ENCODE results near the gene SPIRE1. TPM values are rescaled to one million over a fixed set of nuclear protein-coding genes. Genes with fewer than 3 reads are reported as not detected.
"Not testable (repeated sequence)": the region's sequence is repeated elsewhere in the genome, so short reads cannot be mapped to it uniquely, and the experiment has no call there.

Gene SPIRE1
- total RNA-seq, 2 experiments from 2014 or later = 4.5 to 6.3 TPM

- H3K27ac Mint-ChIP-seq = no peak overlapping the region
- ChIA-PET POLR2A (interaction anchor here (1.0 kb wide), 1 partner anchor 9 kb away, joined by 4 read pairs; no protein-coding TSS in a partner anchor), CTCF (no interaction called here)
- H3K4me3 Mint-ChIP-seq = no peak overlapping the region
- H3K4me1 Mint-ChIP-seq = peaks cover 8% of the 10 kb centered on the region
- no peaks in the 10 kb centered on the region for H3K9me3 Mint-ChIP-seq
- H3K27me3 Mint-ChIP-seq = no peaks in the 10 kb centered on the region
- H3K36me3 Mint-ChIP-seq (ENCODE audit: low read depth) = no peaks in the 10 kb centered on the region
- no peak for DNase-seq
Observed at GRCh38 chr18:12639990-12640880, 17.7 kb downstream of the SPIRE1 start.

GRCh38 chr18:12638644-12639124, 19.2 kb downstream of the SPIRE1 start:
- DNase-seq = no peak
- Mint-ChIP-seq H3K9me3 (no peaks in the 10 kb centered on the region), H3K4me1 (peaks cover 8% of the 10 kb centered on the region), H3K27me3 (no peaks in the 10 kb centered on the region), H3K27ac (no peak overlapping the region), H3K36me3 (ENCODE audit: low read depth) (no peaks in the 10 kb centered on the region), H3K4me3 (no peak overlapping the region)
- POLR2A ChIA-PET = interaction anchor here (1.3 kb wide), 1 partner anchor 161 kb away, joined by 3 read pairs; no protein-coding TSS in a partner anchor
- CTCF ChIA-PET = no interaction called here

- no peak for DNase-seq
- Mint-ChIP-seq H3K4me1 (peaks cover 8% of the 10 kb centered on the region), H3K9me3 (no peaks in the 10 kb centered on the region), H3K27ac (no peak overlapping the region), H3K27me3 (no peaks in the 10 kb centered on the region), H3K4me3 (no peak overlapping the region), H3K36me3 (ENCODE audit: low read depth) (no peaks in the 10 kb centered on the region)
- POLR2A ChIA-PET = interaction anchor here (1.2 to 1.3 kb wide), 2 partner anchors 126 to 161 kb away, joined by 3 read pairs; no protein-coding TSS in a partner anchor
- CTCF ChIA-PET = no interaction called here
Observed at GRCh38 chr18:12637901-12638643, 19.8 kb downstream of the SPIRE1 start.

GRCh38 chr18:12637393-12637792, 20.5 kb downstream of the SPIRE1 start:
- H3K27me3 Mint-ChIP-seq = no peaks in the 10 kb centered on the region
- no peaks in the 10 kb centered on the region for H3K36me3 Mint-ChIP-seq (ENCODE audit: low read depth)
- ChIA-PET CTCF (no interaction called here), POLR2A (interaction anchor here (1.2 to 1.3 kb wide), 2 partner anchors 125 to 160 kb away, joined by 3 read pairs; no protein-coding TSS in a partner anchor)
- no peak overlapping the region for H3K27ac Mint-ChIP-seq
- H3K9me3 Mint-ChIP-seq = no peaks in the 10 kb centered on the region
- H3K4me1 Mint-ChIP-seq = peaks cover 8% of the 10 kb centered on the region
- H3K4me3 Mint-ChIP-seq = no peak overlapping the region
- no peak for DNase-seq

- ChIA-PET CTCF (no interaction called here), POLR2A (no interaction called here)
Observed at GRCh38 chr18:12631831-12632477, 26.0 kb downstream of the SPIRE1 start.

GRCh38 chr18:12630136-12630535, 27.8 kb downstream of the SPIRE1 start:
- no peak overlapping the region for H3K4me3 Mint-ChIP-seq
- CTCF ChIA-PET = interaction anchor here (1.3 kb wide), 1 partner anchor 10 kb away, joined by 3 read pairs; no protein-coding TSS in a partner anchor
- DNase-seq = no peak
- no peaks in the 10 kb centered on the region for H3K27me3 Mint-ChIP-seq
- no peak overlapping the region for H3K27ac Mint-ChIP-seq
- H3K9me3 Mint-ChIP-seq = no peaks in the 10 kb centered on the region
- peaks cover 4% of the 10 kb centered on the region for H3K4me1 Mint-ChIP-seq
- POLR2A ChIA-PET = no interaction called here
- no peaks in the 10 kb centered on the region for H3K36me3 Mint-ChIP-seq (ENCODE audit: low read depth)

More at GRCh38 chr18:12631831-12632477, 26.0 kb downstream of the SPIRE1 start:
- Mint-ChIP-seq H3K27ac (no peak overlapping the region), H3K4me1 (peaks cover 4% of the 10 kb centered on the region), H3K4me3 (no peak overlapping the region), H3K36me3 (ENCODE audit: low read depth) (no peaks in the 10 kb centered on the region), H3K9me3 (no peaks in the 10 kb centered on the region), H3K27me3 (no peaks in the 10 kb centered on the region)
- no peak for DNase-seq

GRCh38 chr18:12628706-12629702, 28.9 kb downstream of the SPIRE1 start:
- DNase-seq = no peak
- Mint-ChIP-seq H3K9me3 (no peaks in the 10 kb centered on the region), H3K36me3 (ENCODE audit: low read depth) (no peaks in the 10 kb centered on the region), H3K4me1 (peaks cover 4% of the 10 kb centered on the region), H3K27ac (no peak overlapping the region), H3K4me3 (no peak overlapping the region), H3K27me3 (no peaks in the 10 kb centered on the region)
- ChIA-PET POLR2A (no interaction called here), CTCF (interaction anchor here (1.3 kb wide), 1 partner anchor 9 kb away, joined by 3 read pairs; no protein-coding TSS in a partner anchor)

GRCh38 chr18:12627199-12627598, 30.7 kb downstream of the SPIRE1 start:
- H3K4me3 Mint-ChIP-seq; DNase-seq; H3K27ac Mint-ChIP-seq; H3K36me3 Mint-ChIP-seq (ENCODE audit: low read depth); CTCF ChIA-PET; POLR2A ChIA-PET; H3K4me1 Mint-ChIP-seq; H3K9me3 Mint-ChIP-seq; H3K27me3 Mint-ChIP-seq: not testable (repeated sequence)

- Mint-ChIP-seq H3K4me3 (no peak overlapping the region), H3K27ac (no peak overlapping the region), H3K36me3 (ENCODE audit: low read depth) (no peaks in the 10 kb centered on the region), H3K9me3 (no peaks in the 10 kb centered on the region), H3K4me1 (peaks cover 2% of the 10 kb centered on the region), H3K27me3 (peaks cover 4% of the 10 kb centered on the region)
- CTCF ChIA-PET = no interaction called here
- POLR2A ChIA-PET = no interaction called here
- no peak for DNase-seq
Observed at GRCh38 chr18:12625241-12625640, 32.7 kb downstream of the SPIRE1 start.

- H3K4me1 Mint-ChIP-seq = no peaks in the 10 kb centered on the region
- no peaks in the 10 kb centered on the region for H3K36me3 Mint-ChIP-seq (ENCODE audit: low read depth)
- no peak overlapping the region for H3K27ac Mint-ChIP-seq
- H3K9me3 Mint-ChIP-seq = no peaks in the 10 kb centered on the region
- CTCF ChIA-PET = no interaction called here
- no peak for DNase-seq
- POLR2A ChIA-PET = no interaction called here
- H3K27me3 Mint-ChIP-seq = peaks cover 4% of the 10 kb centered on the region
- no peak overlapping the region for H3K4me3 Mint-ChIP-seq
Observed at GRCh38 chr18:12621742-12622306, 36.1 kb downstream of the SPIRE1 start.

- Mint-ChIP-seq H3K27ac (no peak overlapping the region), H3K9me3 (no peaks in the 10 kb centered on the region), H3K36me3 (ENCODE audit: low read depth) (no peaks in the 10 kb centered on the region), H3K27me3 (peaks cover 2% of the 10 kb centered on the region), H3K4me3 (no peak overlapping the region), H3K4me1 (peaks cover 4% of the 10 kb centered on the region)
- no peak for DNase-seq
- CTCF ChIA-PET = no interaction called here
- POLR2A ChIA-PET = no interaction called here
Observed at GRCh38 chr18:12615748-12616147, 42.2 kb downstream of the SPIRE1 start.

GRCh38 chr18:12608301-12608700, 49.6 kb downstream of the SPIRE1 start:
- Mint-ChIP-seq H3K27me3 (peaks cover 6% of the 10 kb centered on the region), H3K4me1 (peaks cover 20% of the 10 kb centered on the region), H3K4me3 (no peak overlapping the region), H3K27ac (no peak overlapping the region), H3K9me3 (no peaks in the 10 kb centered on the region), H3K36me3 (ENCODE audit: low read depth) (peaks cover 3% of the 10 kb centered on the region)
- POLR2A ChIA-PET = no interaction called here
- no peak for DNase-seq
- CTCF ChIA-PET = no interaction called here

Data from activated CD4-positive, alpha-beta memory T cell treated with anti-CD3 and anti-CD28 coated beads, Interleukin-2, amount 10 ng/mL, durations not matched to agents 7 days and 5 days (primary cell).